Gastroesophageal sphincter (tissue), 3 donors: ENCODE results near the gene SETD1A.

Experiments
- CTCF ChIP-seq, 4 experiments: fragments of 200-600 bp in 2 of 4; fragments of 450-650 bp in 2 of 4; sonication (generic) in 1 of 4; IDR thresholded peaks; one replicate each; pipeline ENCODE4 v1.5.1; 2017 to 2019; ENCODE audit warnings: antibody characterized with exemption in 4 of 4, mild to moderate bottlenecking in 2 of 4, moderate library complexity in 2 of 4
- EP300 ChIP-seq: sonication (generic); formaldehyde crosslinking; IDR thresholded peaks from one replicate; pipeline ENCODE4 v1.6.1; 2017; ENCODE audit warnings: antibody characterized with exemption, mild to moderate bottlenecking
- POLR2AphosphoS5 ChIP-seq: sonication (generic); formaldehyde crosslinking; IDR thresholded peaks from one replicate; pipeline ENCODE4 v1.6.1; 2017; ENCODE audit warnings: antibody characterized with exemption

- TF ChIP-seq EP300 (no peak), CTCF (IDR thresholded peaks at IDR 0.05) (no peak), POLR2AphosphoS5 (no peak)
Measured at GRCh38 chr16:30992276-30992780, 34.8 kb downstream of the SETD1A start.
